Glomerular endothelial cell (primary cell): ENCODE results near the gene CELF2. TPM values are rescaled to one million over a fixed set of nuclear protein-coding genes. Genes with fewer than 3 reads are reported as not detected.

ENCODE experiments used
- DNase-seq: peaks from one replicate; pipeline ENCODE4 v3.0.0-alpha.2; 2011; ENCODE audit warnings: low read depth, low spot score; ENCODE audit errors: extremely low read depth
- total RNA-seq: library from RNA; depleted of rRNA; stranded (reverse); fragments of >200 nt; gene quantifications from 2 replicates; pipeline ENCODE4 v1.2.3, GENCODE V29; 2015

Gene CELF2
- total RNA-seq, 1 donor from 2014 or later: 31.3 TPM

DNA sequence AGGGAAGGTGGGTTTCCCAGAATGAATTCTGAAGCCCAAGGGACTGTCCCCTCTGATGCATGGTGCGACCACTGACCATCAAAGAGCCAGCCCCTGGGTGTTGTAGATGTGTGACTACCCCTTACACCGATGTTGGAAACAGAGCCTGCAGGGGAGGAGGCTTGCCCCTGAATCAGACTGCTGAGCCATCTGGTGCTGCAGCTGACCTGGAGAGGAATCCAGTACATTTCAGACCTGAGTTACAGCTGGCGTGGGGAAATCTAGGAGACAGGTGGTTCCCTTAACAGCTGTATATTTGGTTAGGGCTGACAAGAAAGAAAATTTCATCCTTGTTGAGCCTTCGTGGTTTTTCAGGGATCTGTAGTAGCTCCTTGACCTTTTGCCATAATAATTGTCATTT is 195.5 kb downstream of the CELF2 start:
- no peak for DNase-seq

GRCh38 chr10:11214407-11214806 is 196.7 kb downstream of the CELF2 start:
- no peak for DNase-seq

DNA sequence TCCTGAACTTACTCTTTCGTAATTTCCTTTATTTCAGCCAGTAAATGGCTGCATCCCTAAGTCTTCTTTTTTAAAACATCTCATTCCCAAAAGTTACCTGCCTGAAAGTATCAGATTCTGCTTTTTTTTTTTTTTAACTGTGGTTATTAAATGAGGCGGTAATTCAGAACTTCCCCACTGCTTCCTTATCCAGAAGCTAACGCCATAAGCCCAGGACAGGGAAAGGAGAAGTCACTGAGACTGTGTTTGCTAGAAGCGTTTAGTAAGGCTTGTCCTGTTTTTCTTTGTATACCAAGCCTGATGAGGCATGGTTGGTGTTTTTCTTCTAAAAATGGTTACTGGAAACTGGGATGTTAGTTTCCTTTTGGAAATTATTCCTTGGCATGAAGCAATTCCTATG is 197.8 kb downstream of the CELF2 start:
- DNase-seq: no peak

DNA sequence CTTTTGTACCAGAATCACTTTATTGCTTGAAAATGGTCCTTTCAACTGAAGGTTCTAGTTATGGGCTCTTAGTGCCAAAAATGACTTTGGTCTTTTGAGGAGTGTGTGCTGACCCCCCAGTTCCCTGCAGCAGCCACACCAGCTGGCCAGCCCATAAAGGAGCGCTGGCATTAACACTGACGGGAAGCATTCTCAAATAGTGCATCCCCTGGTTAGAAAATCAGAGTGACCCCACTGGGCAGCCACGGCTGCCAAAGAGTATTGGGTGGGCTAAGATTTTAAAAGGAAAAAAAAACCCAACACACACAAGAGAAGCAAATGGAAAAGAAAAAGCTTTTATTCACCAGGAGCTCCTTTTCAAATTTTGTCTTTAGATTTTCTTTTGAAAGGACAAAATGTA is 199.8 kb downstream of the CELF2 start:
- no peak for DNase-seq

GRCh38 chr10:11218395-11218794 is 200.7 kb downstream of the CELF2 start:
- no peak for DNase-seq

GRCh38 chr10:11219431-11219830 is 201.8 kb downstream of the CELF2 start:
- DNase-seq: no peak

- DNase-seq: no peak
These were observed 205.4 kb downstream of the CELF2 start for GRCh38 chr10:11223081-11223480.

- no peak for DNase-seq
These were observed 206.0 kb downstream of the CELF2 start for GRCh38 chr10:11223507-11224140.

DNA sequence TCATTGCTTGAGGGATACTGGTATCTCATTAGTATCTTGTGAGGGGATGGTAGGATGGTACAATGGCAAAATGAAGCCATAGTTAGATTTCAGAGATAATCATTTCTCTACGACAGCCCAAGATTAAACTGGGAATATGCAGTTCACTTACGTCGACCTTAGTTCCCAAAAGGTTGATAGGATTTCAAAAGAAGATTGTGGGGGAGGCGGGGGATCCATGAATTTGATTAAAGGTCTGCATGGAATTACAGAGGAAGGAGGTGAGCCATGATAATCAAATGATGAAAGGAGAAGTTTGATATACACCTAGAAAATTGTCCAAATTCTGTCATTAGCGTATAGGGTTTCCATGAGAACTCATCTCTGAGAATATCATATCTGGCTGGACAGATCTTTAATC is 206.6 kb downstream of the CELF2 start:
- DNase-seq: no peak

GRCh38 chr10:11224792-11225416 is 207.2 kb downstream of the CELF2 start:
- no peak for DNase-seq

DNA sequence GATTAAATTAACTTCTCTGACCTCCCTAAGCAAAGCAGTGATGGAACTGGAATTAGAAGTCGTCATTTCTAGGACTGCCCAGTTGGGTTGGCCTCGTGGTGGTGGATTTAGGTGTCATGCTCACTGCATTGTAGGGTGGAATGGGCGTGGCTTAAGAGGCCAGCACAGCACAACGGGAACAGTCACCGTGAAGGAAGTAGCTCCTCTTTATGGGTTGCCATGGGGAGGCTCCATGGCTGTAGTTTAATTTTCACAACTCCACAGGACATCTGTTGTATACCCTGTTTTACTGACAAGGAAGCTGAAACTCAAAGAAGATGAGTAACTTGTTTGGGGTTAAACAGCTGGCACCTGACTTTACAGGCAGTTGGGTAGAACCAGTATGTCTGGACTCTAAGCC is 208.3 kb downstream of the CELF2 start:
- no peak for DNase-seq

- DNase-seq: no peak
These were observed 209.4 kb downstream of the CELF2 start for GRCh38 chr10:11227103-11227502.

DNA sequence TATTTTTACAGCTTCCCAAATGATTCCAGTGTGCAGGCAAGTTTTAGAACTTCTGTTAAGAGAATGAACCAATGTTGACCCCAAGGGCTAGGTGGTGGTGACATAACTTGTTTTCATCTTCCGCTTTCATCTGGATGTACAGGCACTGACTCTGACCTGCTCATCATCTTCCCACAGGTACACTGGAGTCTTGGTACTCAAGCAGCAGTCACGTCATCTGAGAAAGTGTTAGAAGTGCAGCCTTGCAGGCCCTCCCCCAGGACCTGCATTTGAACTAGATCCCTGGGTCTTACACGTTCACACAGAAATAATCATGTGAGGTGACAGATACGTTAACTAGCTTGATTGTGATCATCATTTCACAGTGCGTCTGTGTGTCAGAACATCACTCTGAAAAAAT is 212.2 kb downstream of the CELF2 start:
- no peak for DNase-seq

DNA sequence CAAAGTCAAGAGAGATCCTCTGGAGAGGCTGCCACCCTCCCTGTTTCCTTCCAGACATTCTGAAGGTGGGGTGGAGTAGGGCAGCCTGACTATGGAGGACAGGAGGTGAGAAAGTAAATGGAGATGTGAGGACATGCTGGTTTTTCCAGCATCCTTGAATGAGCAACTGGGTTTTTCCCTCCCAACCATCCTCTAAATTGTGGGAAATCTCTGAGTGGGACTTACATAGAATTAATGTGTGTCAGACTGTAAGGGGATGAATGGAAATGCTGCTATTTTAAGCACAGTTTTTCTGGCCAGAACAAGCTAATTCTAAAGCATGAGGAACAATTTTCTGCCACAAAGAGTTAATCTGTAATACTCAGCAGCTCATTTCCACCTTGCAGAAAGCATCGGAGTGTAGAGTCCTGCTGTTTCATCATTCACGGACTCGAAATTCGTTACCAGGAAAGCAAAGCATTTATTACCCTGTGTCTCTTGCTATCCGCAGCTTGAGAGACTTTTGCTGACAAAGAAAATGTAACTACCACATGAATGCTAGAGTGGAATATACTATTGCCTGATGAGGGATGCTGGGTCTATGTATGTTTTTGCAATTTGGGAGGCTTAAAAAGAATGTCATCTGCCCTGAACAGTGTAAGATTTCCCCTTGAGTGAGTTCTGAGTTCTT is 213.0 kb downstream of the CELF2 start:
- DNase-seq: no peak

GRCh38 chr10:11231285-11231684 is 213.6 kb downstream of the CELF2 start:
- DNase-seq: no peak

- no peak for DNase-seq
These were observed 214.7 kb downstream of the CELF2 start for GRCh38 chr10:11232222-11232961.

DNA sequence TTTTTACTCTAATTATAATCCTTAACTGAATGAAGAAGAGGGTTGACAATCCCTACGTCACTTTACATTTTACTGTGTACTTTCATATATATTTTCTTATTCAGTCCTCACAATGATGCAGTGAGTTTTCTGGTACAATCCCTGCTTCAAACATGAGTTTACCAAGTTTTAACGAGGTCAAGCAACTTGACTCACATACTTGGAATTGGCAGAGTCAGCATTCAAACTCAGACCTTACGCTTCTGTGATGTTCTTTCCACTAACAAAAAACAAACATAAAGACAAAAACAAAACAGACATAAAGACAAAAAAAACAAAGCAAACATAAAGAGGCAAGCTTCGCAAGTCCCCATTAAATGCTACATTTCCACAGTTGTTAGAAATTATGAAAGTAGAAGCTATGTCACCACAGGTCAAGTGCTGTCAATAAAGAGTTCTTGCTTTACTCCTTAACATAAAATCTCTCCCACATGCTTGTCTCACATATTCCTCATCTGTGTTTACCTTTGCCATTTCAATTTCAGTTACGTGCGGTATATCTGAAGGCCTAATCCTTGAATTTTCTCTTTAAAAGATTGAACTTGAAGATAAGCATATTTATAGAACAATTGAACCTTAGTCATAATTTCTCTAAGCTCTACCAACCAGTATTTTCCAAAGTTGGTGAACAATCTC is 217.3 kb downstream of the CELF2 start:
- DNase-seq: no peak

DNA sequence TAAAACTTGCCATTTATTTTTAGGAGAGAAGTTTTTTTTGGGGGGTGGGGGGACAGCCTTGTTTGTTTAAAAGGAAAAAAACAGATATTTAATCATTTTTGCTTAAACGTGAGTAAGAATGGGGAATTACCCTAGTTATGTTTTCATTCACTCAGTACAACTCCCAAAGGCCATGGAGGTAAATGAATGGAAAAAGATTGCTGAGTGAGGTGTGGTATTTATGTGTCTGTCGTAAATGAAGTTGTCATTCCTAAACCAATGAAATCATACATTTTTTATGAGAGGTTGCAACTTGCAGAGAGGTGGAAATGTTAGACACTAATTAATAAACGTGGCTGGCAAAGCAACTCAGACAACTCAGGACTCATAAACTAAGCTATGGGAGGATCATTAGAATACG is 218.1 kb downstream of the CELF2 start:
- DNase-seq: no peak

GRCh38 chr10:11236234-11236633 is 218.6 kb downstream of the CELF2 start:
- DNase-seq: no peak

DNA sequence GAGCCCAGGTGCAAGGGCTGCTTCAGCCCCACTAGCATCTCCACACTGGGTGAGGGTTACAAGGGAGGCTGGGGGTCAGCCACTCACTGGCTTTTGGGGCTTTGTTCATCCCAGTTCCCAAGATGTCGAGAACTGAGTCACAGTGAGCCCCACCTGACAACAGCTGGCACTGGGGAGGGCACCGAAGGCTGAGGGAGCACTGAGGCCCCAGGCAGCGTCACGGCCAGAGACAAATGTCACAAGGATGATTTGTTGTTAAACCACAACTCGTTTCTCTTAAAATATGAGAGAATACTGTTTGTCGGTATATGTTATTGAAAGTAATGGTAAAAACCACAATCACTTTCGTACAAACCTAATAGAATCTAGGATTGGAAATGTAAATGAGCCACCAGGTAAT is 219.9 kb downstream of the CELF2 start:
- DNase-seq: no peak

GRCh38 chr10:11238893-11239292 is 221.2 kb downstream of the CELF2 start:
- no peak for DNase-seq
